GM12878 (cell line): ENCODE measurements around the gene RNF223. TPM values are rescaled to one million over a fixed set of nuclear protein-coding genes. Genes with fewer than 3 reads are reported as not detected.

Source experiments
- ATAC-seq: fragments of 200-7000 bp; cut with Tn5 transposase; 3 replicates; pipeline ENCODE4 v1.9.1; 2020; ENCODE audit warnings: mild to moderate bottlenecking, moderate library complexity
- BruUV-seq: library from RNA; stranded (reverse); fragments of 400-500 nt; replicated peaks from 2 replicates; lab custom pipeline; 2021; lab: Mats Ljungman, UMichigan
- CTCF ChIA-PET: fragments of 300-600 bp; sonication (Branson Sonifier 250); formaldehyde crosslinking; extraction: SDS; loops from one replicate; lab custom pipeline; 2021; ENCODE audit warnings: inconsistent platforms; lab: Yijun Ruan, JAX
- POLR2A ChIA-PET: fragments of 350-600 bp; formaldehyde crosslinking; extraction: SDS; loops from one replicate; lab custom pipeline; 2021; ENCODE audit warnings: inconsistent platforms; lab: Charles Lee
- RAD21 ChIA-PET: fragments of 300-600 bp; sonication (Branson Sonifier 250); formaldehyde crosslinking; loops from one replicate; lab custom pipeline; 2023; ENCODE audit warnings: antibody characterized with exemption; ENCODE audit not compliant: unreplicated experiment; lab: Charles Lee
- SMC1A ChIA-PET: fragments of 300-600 bp; sonication (Branson Sonifier 250); formaldehyde crosslinking; loops from one replicate; lab custom pipeline; 2023; ENCODE audit not compliant: unreplicated experiment, uncharacterized antibody; lab: Charles Lee
- DNase-seq: peaks from one replicate; pipeline ENCODE4 v3.0.0-alpha.2; 2011; ENCODE audit warnings: low read depth, low spot score
- FAIRE-seq: peaks from 3 replicates; lab custom pipeline; 2011; peaks lifted over from hg19 to GRCh38; lab: Jason Lieb, UNC
- H2AFZ ChIP-seq: 2 replicates; pipeline ENCODE4 v1.6.0; 2011; ENCODE audit warnings: low read depth, low read length, control low read depth; ENCODE audit not compliant: control insufficient read depth
- H3K27ac ChIP-seq: 2 replicates; pipeline ENCODE4 v1.5.1; 2011; ENCODE audit warnings: control low read depth; ENCODE audit not compliant: control insufficient read depth, insufficient read depth
- H3K27me3 ChIP-seq, 2 experiments: replicated peaks in 1 of 2; 2 replicates each; pipeline versions ENCODE4 v1.6.0 to v1.6.1; 2011; ENCODE audit warnings: low read length in 1 of 2; ENCODE audit not compliant: control insufficient read depth in 2 of 2, insufficient read depth in 2 of 2
- H3K36me3 ChIP-seq, 2 experiments: 2 replicates each; pipeline ENCODE4 v1.5.1; 2011; ENCODE audit warnings: low read length in 1 of 2; ENCODE audit not compliant: control insufficient read depth in 2 of 2, insufficient read depth in 2 of 2
- H3K4me1 ChIP-seq: 2 replicates; pipeline ENCODE4 v1.6.1; 2011; ENCODE audit warnings: mild to moderate bottlenecking, low read length, moderate library complexity, mixed read lengths; ENCODE audit not compliant: control insufficient read depth, insufficient read depth
- H3K4me2 ChIP-seq: 2 replicates; pipeline ENCODE4 v1.6.0; 2011; ENCODE audit warnings: control low read depth; ENCODE audit not compliant: control insufficient read depth, insufficient read depth
- H3K4me3 ChIP-seq: fragments of 200-600 bp; sonication (generic); 2 replicates; pipeline ENCODE4 v1.5.1; 2016
- H3K79me2 ChIP-seq: 2 replicates; pipeline ENCODE4 v1.6.0; 2011; ENCODE audit warnings: low read length; ENCODE audit not compliant: control insufficient read depth, insufficient read depth
- H3K9ac ChIP-seq: 2 replicates; pipeline ENCODE4 v1.8.0; 2011; ENCODE audit warnings: low read length, control low read depth, mixed read lengths; ENCODE audit not compliant: control insufficient read depth, insufficient read depth
- H3K9me3 ChIP-seq: replicated peaks from 3 replicates; pipeline ENCODE4 v1.5.1; 2011; ENCODE audit warnings: mild to moderate bottlenecking, low read length; ENCODE audit not compliant: control insufficient read depth, insufficient read depth
- H4K20me1 ChIP-seq: 2 replicates; pipeline ENCODE4 v1.6.0; 2011; ENCODE audit not compliant: control insufficient read depth, insufficient read depth
- BRCA1 ChIP-seq: IDR thresholded peaks from 2 replicates; pipeline ENCODE4 v1.6.1; 2011; ENCODE audit warnings: low read depth, low read length, improper control_type of control experiment
- CTCF ChIP-seq, 3 experiments: IDR thresholded peaks in 2 of 3; conservative IDR thresholded peaks in 1 of 3; 2 replicates each; pipeline ENCODE4 v1.5.1; 2011; ENCODE audit warnings: low read depth in 3 of 3, low read length in 3 of 3, mild to moderate bottlenecking in 3 of 3, control low read depth in 2 of 3, moderate library complexity in 2 of 3, inconsistent platforms in 1 of 3, mixed read lengths in 1 of 3; ENCODE audit not compliant: control insufficient read depth in 2 of 3, insufficient read depth in 1 of 3; ENCODE audit errors: extremely low read depth in 1 of 3
- GABPA ChIP-seq: IDR thresholded peaks from 2 replicates; pipeline ENCODE4 v1.6.1; 2014; ENCODE audit warnings: antibody characterized with exemption, low read depth, mild to moderate bottlenecking, inconsistent platforms
- IRF3 ChIP-seq: fragments of 450-650 bp; IDR thresholded peaks from 2 replicates; pipeline ENCODE4 v1.6.1; 2014; ENCODE audit warnings: mild to moderate bottlenecking
- JUNB ChIP-seq: IDR thresholded peaks from 2 replicates; pipeline ENCODE4 v1.6.1; 2016; ENCODE audit warnings: antibody characterized with exemption, mild to moderate bottlenecking
- PAX8 ChIP-seq: fragments of 450-650 bp; IDR thresholded peaks from 2 replicates; pipeline ENCODE4 v1.6.1; 2017; ENCODE audit warnings: mild to moderate bottlenecking, moderate library complexity
- PRDM15 ChIP-seq: fragments of 450-650 bp; formaldehyde crosslinking; IDR thresholded peaks from 2 replicates; pipeline ENCODE4 v1.4.0; 2020; ENCODE audit warnings: mild to moderate bottlenecking, moderate library complexity
- SKIL ChIP-seq: fragments of 450-650 bp; IDR thresholded peaks from 2 replicates; pipeline ENCODE4 v1.6.1; 2017; ENCODE audit warnings: mild to moderate bottlenecking, low read depth, inconsistent platforms; ENCODE audit not compliant: poor library complexity, severe bottlenecking
- ZBTB4 ChIP-seq: fragments of 450-650 bp; formaldehyde crosslinking; IDR thresholded peaks from 2 replicates; pipeline ENCODE4 v1.4.0; 2022; ENCODE audit warnings: mild to moderate bottlenecking, moderate library complexity
- WGBS: methylation state at CpG from one replicate; pipeline ENCODE4 v1.1.6; 2016; ENCODE audit warnings: low lambda C conversion rate; ENCODE audit not compliant: insufficient replicate concordance, insufficient coverage; ENCODE audit errors: missing lambda C conversion rate; 5-methylcytosine and 5-hydroxymethylcytosine counted together
- in situ Hi-C: fragments of 300-500 bp; cut with MboI; formaldehyde crosslinking; loops from 9 replicates; pipeline ENCODE4 v1.14.3; 2018; ENCODE audit warnings: mixed read lengths
- intact Hi-C: fragments of 100-400 bp; cut with micrococcal nuclease; formaldehyde crosslinking; loops from one replicate; pipeline ENCODE4 v1.14.2; 2022; ENCODE audit not compliant: unreplicated experiment
- polyA plus RNA-seq, 11 experiments: library from polyadenylated mRNA; depleted of rRNA in 4 of 11; unstranded in 6 of 11; stranded (reverse) in 5 of 11; fragments of >200 nt; fragmentation: Nextera tagmentation in 4 of 11; fragmentation: Illumina TruSeq in 1 of 11; extraction: Ambion mirVana in 4 of 11; extraction: Trizol in 1 of 11; gene quantifications; 1 replicate in 1 of 11; 2 replicates in 10 of 11; pipeline versions ENCODE4 v1.2.1 to v1.2.3, GENCODE V29; 2011 to 2016; ENCODE audit warnings: inconsistent platforms in 2 of 11, missing spikeins in 2 of 11, low read depth in 1 of 11
- total RNA-seq, 4 experiments: library from RNA; depleted of rRNA in 3 of 4; stranded (reverse); fragments of >200 nt in 3 of 4; fragmentation: Illumina TruSeq in 1 of 4; extraction: Trizol in 1 of 4; gene quantifications; 2 replicates each; pipeline versions ENCODE4 v1.2.1 to v1.2.3, GENCODE V29; 2013 to 2021

The RNF223 gene
- total and polyA plus RNA-seq, 10 of the 15 experiments (the other 5 are each of a cell fraction or from before 2014, with no cell fraction given), result 0.06 TPM; not detected in 9

GRCh38 chr1:1114431-1114830, 40.3 kb upstream of the RNF223 start:
- Histone ChIP-seq H3K9me3 (peaks cover 11% of the 10 kb centered on the region; the same call in 2 of the 3 replicates), H3K36me3 (peaks cover 0 to 2% of the 10 kb centered on the region in 2 experiments; a peak in 1 of 4 replicates), H2AFZ (no peak overlapping the region), H3K27me3 (peaks cover 0 to 6% of the 10 kb centered on the region in 2 experiments; a peak in 2 of 4 replicates), H3K4me3 (no peak overlapping the region; the same call in 1 of the 2 replicates), H3K4me1 (no peaks in the 10 kb centered on the region; the same call in 1 of the 2 replicates), H3K79me2 (peaks cover 9% of the 10 kb centered on the region), H3K4me2 (peak overlapping the region; percentile 64; the same call in 1 of the 2 replicates), H4K20me1 (no peaks in the 10 kb centered on the region), H3K27ac (no peak overlapping the region), H3K9ac (no peak overlapping the region)
- ATAC-seq, result no peak
- no peak for DNase-seq
- BruUV-seq, result no TSS peak
- ChIA-PET CTCF (interaction anchor here (1.2 kb wide), 1 partner anchor 41 kb away, joined by 3 read pairs; no protein-coding TSS in a partner anchor), RAD21 (interaction anchor here (1.0 kb wide), 1 partner anchor 130 kb away, joined by 3 read pairs; no protein-coding TSS in a partner anchor), POLR2A (no interaction called here), SMC1A (interaction anchor here (0.7 kb wide), 1 partner anchor 22 kb away, joined by 3 read pairs; no protein-coding TSS in a partner anchor)
- WGBS, result 89% methylated on average over 13 of the region's 13 CpGs
- intact Hi-C loops, result no loop called here
- TF ChIP-seq SKIL (no peak), PAX8 (no peak), ZBTB4 (no peak), BRCA1 (no peak), PRDM15 (CRISPR knock-in tag) (no peak), IRF3 (no peak), JUNB (no peak), GABPA (no peak), CTCF (IDR thresholded peaks at IDR 0.05 in 2 of 3, conservative IDR thresholded peaks at IDR 0.05 in 1 of 3; ENCODE audit: control insufficient read depth in 2 of 3, extremely low read depth in 1 of 3, insufficient read depth in 1 of 3, low read depth in 3 of 3, low read length in 3 of 3) (no peak)
- in situ Hi-C loops, result no loop called here
- no peak for FAIRE-seq
